SK-N-SH (cell line): ENCODE measurements around the gene WDR27. TPM values are rescaled to one million over a fixed set of nuclear protein-coding genes. Genes with fewer than 3 reads are reported as not detected.

ENCODE experiments used
- CTCF ChIA-PET: fragments of 300-600, 350-600 bp; formaldehyde crosslinking; extraction: SDS; loops from one replicate; lab custom pipeline; 2021; lab: Yijun Ruan, JAX
- POLR2A ChIA-PET: fragments of 350-600 bp; sonication (Branson Sonifier 250); formaldehyde crosslinking; extraction: SDS; loops from one replicate; lab custom pipeline; 2020; ENCODE audit warnings: antibody characterized with exemption, inconsistent platforms; lab: Yijun Ruan, JAX
- DNase-seq: peaks from one replicate; pipeline ENCODE4 v3.0.0; 2012
- H2AFZ ChIP-seq: fragments of 200-600 bp; sonication (generic); 2 replicates; pipeline ENCODE4 v1.8.1; 2016; ENCODE audit warnings: antibody characterized with exemption, mild to moderate bottlenecking, low read depth
- H3F3A ChIP-seq: fragments of 200-600 bp; sonication (generic); replicated peaks from 2 replicates; pipeline ENCODE3; 2016; ENCODE audit warnings: antibody characterized with exemption, mild to moderate bottlenecking; ENCODE audit not compliant: insufficient read depth
- H3K27ac ChIP-seq, 2 experiments: fragments of 200-500 bp in 1 of 2; fragments of 200-600 bp in 1 of 2; sonication (Bioruptor generic) in 1 of 2; sonication (generic), shearing (Covaris generic) in 1 of 2; 2 replicates each; pipeline versions ENCODE4 v1.5.1 to v1.6.1; 2014 to 2016; ENCODE audit warnings: low read depth in 2 of 2, inconsistent platforms in 1 of 2, low read length in 1 of 2, mild to moderate bottlenecking in 1 of 2, mixed read lengths in 1 of 2
- H3K27me3 ChIP-seq: fragments of 200-600 bp; sonication (generic), shearing (Covaris generic); 2 replicates; pipeline ENCODE4 v1.6.1; 2016; ENCODE audit warnings: mixed run types; ENCODE audit not compliant: insufficient read depth
- H3K36me3 ChIP-seq, 2 experiments: fragments of 200-500 bp in 1 of 2; fragments of 200-600 bp in 1 of 2; sonication (Bioruptor generic) in 1 of 2; sonication (generic) in 1 of 2; replicated peaks in 1 of 2; 2 replicates each; pipeline versions ENCODE3 to v1.5.1; 2014 to 2016; ENCODE audit warnings: low read length in 1 of 2, mild to moderate bottlenecking in 1 of 2; ENCODE audit not compliant: insufficient read depth in 2 of 2, control insufficient read depth in 1 of 2
- H3K4me1 ChIP-seq, 2 experiments: fragments of 200-500 bp in 1 of 2; fragments of 200-600 bp in 1 of 2; sonication (Bioruptor generic) in 1 of 2; sonication (generic), shearing (Covaris generic) in 1 of 2; 2 replicates each; pipeline versions ENCODE4 v1.5.1 to v1.6.1; 2014 to 2016; ENCODE audit warnings: low read depth in 1 of 2, low read length in 1 of 2, mixed run types in 1 of 2; ENCODE audit not compliant: insufficient read depth in 2 of 2, control insufficient read depth in 1 of 2
- H3K4me2 ChIP-seq: fragments of 200-600 bp; sonication (generic), shearing (Covaris generic); 2 replicates; pipeline ENCODE4 v1.6.1; 2017; ENCODE audit warnings: mixed run types
- H3K4me3 ChIP-seq, 2 experiments: fragments of 200-500 bp in 1 of 2; fragments of 200-600 bp in 1 of 2; sonication (Bioruptor generic) in 1 of 2; sonication (generic), shearing (Covaris generic) in 1 of 2; 2 replicates each; pipeline versions ENCODE4 v1.5.1 to v1.8.1; 2014 to 2016; ENCODE audit warnings: low read depth in 2 of 2, inconsistent platforms in 1 of 2, low read length in 1 of 2, mild to moderate bottlenecking in 1 of 2, mixed read lengths in 1 of 2, moderate library complexity in 1 of 2
- H3K79me2 ChIP-seq: fragments of 200-600 bp; sonication (generic); 2 replicates; pipeline ENCODE4 v1.8.1; 2017; ENCODE audit warnings: mild to moderate bottlenecking; ENCODE audit not compliant: insufficient read depth
- H3K9ac ChIP-seq: fragments of 200-600 bp; sonication (generic); 2 replicates; pipeline ENCODE4 v1.6.1; 2017; ENCODE audit warnings: mixed run types
- H3K9me2 ChIP-seq: fragments of 200-600 bp; sonication (generic); 2 replicates; pipeline ENCODE4 v1.6.1; 2017; ENCODE audit warnings: mixed run types
- H3K9me3 ChIP-seq: fragments of 200-600 bp; sonication (generic); 2 replicates; pipeline ENCODE4 v1.6.1; 2017; ENCODE audit warnings: mixed run types, mild to moderate bottlenecking, moderate library complexity
- H4K20me1 ChIP-seq: fragments of 200-600 bp; sonication (generic); 2 replicates; pipeline ENCODE4 v1.6.1; 2017; ENCODE audit warnings: mild to moderate bottlenecking, mixed run types; ENCODE audit not compliant: insufficient read depth
- CHD2 ChIP-seq: fragments of 150-350 bp; IDR thresholded peaks from 2 replicates; pipeline ENCODE4 v1.6.1; 2018; ENCODE audit warnings: low read length; ENCODE audit not compliant: partially characterized antibody
- EZH2phosphoT487 ChIP-seq: fragments of 200-600 bp; sonication (generic); IDR thresholded peaks from 2 replicates; pipeline ENCODE4 v1.6.1; 2017; ENCODE audit warnings: low read depth, mixed run types, mild to moderate bottlenecking, antibody characterized with exemption, moderate library complexity, borderline replicate concordance
- FOSL2 ChIP-seq: IDR thresholded peaks from 2 replicates; pipeline ENCODE4 v1.4.0; 2012; ENCODE audit warnings: low read depth, mild to moderate bottlenecking, moderate library complexity, borderline replicate concordance
- FOXM1 ChIP-seq: IDR thresholded peaks from 2 replicates; pipeline ENCODE4 v1.4.0; 2012; ENCODE audit warnings: low read depth, mild to moderate bottlenecking
- MEF2A ChIP-seq: IDR thresholded peaks from 2 replicates; pipeline ENCODE4 v1.4.0; 2012; ENCODE audit warnings: low read depth, borderline replicate concordance
- MXI1 ChIP-seq: IDR thresholded peaks from 2 replicates; pipeline ENCODE4 v1.6.1; 2012; ENCODE audit warnings: mild to moderate bottlenecking, low read depth, low read length, improper control_type of control experiment
- PBX3 ChIP-seq: IDR thresholded peaks from 2 replicates; pipeline ENCODE4; 2012
- REST ChIP-seq: IDR thresholded peaks from 2 replicates; pipeline ENCODE4 v1.6.1; 2012; ENCODE audit warnings: mild to moderate bottlenecking, low read depth, low read length, moderate library complexity
- RFX5 ChIP-seq: IDR thresholded peaks from 2 replicates; pipeline ENCODE4 v1.6.1; 2012; ENCODE audit warnings: mild to moderate bottlenecking, improper control_type of control experiment, low read length
- SMC3 ChIP-seq: IDR thresholded peaks from 2 replicates; pipeline ENCODE4 v1.6.1; 2012; ENCODE audit warnings: low read depth, low read length, improper control_type of control experiment
- TEAD4 ChIP-seq: IDR thresholded peaks from 2 replicates; pipeline ENCODE4 v1.4.0; 2012; ENCODE audit warnings: mild to moderate bottlenecking, borderline replicate concordance; ENCODE audit not compliant: insufficient read depth
- USF2 ChIP-seq: fragments of 150-350 bp; IDR thresholded peaks from 2 replicates; pipeline ENCODE4 v1.6.1; 2017; ENCODE audit warnings: antibody characterized with exemption, low read length, low read depth, borderline replicate concordance
- WGBS: methylation state at CpG from one replicate; pipeline ENCODE4 v1.1.6; 2017; ENCODE audit warnings: low lambda C conversion rate; 5-methylcytosine and 5-hydroxymethylcytosine counted together
- polyA plus RNA-seq, 3 experiments: library from polyadenylated mRNA; depleted of rRNA; stranded (reverse); fragments of >200 nt; gene quantifications; 2 replicates each; pipeline ENCODE4 v1.2.3, GENCODE V29; 2012

Gene WDR27
- polyA plus RNA-seq, 1 of the 3 experiments (the other 2 are of a cell fraction), result 55.6 TPM

DNA sequence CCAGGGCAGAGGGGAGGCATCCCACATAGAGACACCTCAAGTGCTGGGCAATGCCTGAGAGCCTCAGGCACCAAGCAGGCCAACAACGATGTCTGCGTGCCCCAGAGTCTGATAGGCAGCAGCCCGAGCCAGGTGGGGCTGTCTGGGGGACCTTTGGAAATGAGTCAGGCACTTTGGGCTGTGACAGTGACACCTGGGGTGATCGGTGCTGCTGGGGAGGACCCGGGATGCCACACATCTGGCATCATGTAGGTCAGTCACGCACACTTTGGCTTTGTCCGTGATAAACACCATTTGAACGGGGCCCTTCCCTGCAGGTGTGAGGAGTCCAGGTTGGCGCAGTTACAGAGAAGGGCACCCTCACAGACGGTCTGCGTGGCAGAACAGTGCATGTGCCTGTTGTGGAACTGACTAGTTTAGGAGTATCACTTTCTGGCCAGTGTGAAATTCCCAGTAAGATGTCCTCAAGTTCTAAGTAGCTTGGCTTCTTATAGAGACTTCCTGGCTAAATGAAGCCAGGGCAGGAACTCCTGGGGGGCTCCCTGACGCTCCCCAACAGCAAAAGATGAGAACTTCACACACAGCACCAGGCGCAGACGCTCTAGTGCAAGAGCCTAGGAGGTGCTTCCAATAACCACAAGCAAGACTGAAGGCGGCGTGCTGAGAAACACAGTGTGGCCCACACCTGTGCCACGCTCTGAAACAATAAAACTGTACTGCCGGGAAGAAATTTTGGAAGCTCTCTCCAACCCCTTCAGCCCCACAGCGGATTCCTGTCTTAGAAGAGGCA lies 134.7 kb downstream of the WDR27 start (continued):
- TF ChIP-seq PBX3, result no peak
- TF ChIP-seq FOXM1, result no peak
- TF ChIP-seq, all 33 proteins: peak for 0

- H3K9me3 ChIP-seq, result no peaks in the 10 kb centered on the region
- H3K27ac ChIP-seq, result no peak overlapping the region
- CTCF ChIA-PET, result no interaction called here
- H3K36me3 ChIP-seq, result peaks cover 0 to 3% of the 10 kb centered on the region in 2 experiments
- WGBS, result 81% methylated on average over 11 of the region's 11 CpGs
- no peak for TF ChIP-seq FOSL2
- no peak for TF ChIP-seq USF2
- no peak for TF ChIP-seq CHD2
- no peak for TF ChIP-seq MXI1
- TF ChIP-seq REST, result no peak
- TF ChIP-seq SMC3, result no peak
- no peak for TF ChIP-seq MEF2A
- no peak for TF ChIP-seq EZH2phosphoT487
- TF ChIP-seq TEAD4, result no peak
- TF ChIP-seq RFX5, result no peak
- no peak overlapping the region for H3K4me3 ChIP-seq
- no peak for DNase-seq
- no peak overlapping the region for H3K9ac ChIP-seq
- POLR2A ChIA-PET, result interaction anchor here (0.6 kb wide), 1 partner anchor 158 kb away, joined by 11 read pairs; no protein-coding TSS in a partner anchor
- no peaks in the 10 kb centered on the region for H3K79me2 ChIP-seq
- peaks cover under 1% of the 10 kb centered on the region for H3F3A ChIP-seq
- H3K4me2 ChIP-seq, result no peak overlapping the region
- H3K9me2 ChIP-seq, result no peaks in the 10 kb centered on the region
- no peaks in the 10 kb centered on the region for H4K20me1 ChIP-seq
- 0 out of 4 replicates have a peak, but pooled peaks cover 0 to 2% of the 10 kb centered on the region in 2 experiments for H3K4me1 ChIP-seq
- no peak overlapping the region for H2AFZ ChIP-seq
- H3K27me3 ChIP-seq, result no peaks in the 10 kb centered on the region
These were observed 135.5 kb downstream of the WDR27 start for GRCh38 chr6:169566319-169566718.
